Endothelial cell of umbilical vein (primary cell): ENCODE measurements around the gene FANCG. TPM values are rescaled to one million over a fixed set of nuclear protein-coding genes. Genes with fewer than 3 reads are reported as not detected.
A peak's percentile ranks its signal among the peaks of the same experiment; 100 is the strongest.

Source experiments
- BruUV-seq: library from RNA; stranded (reverse); fragments of 400-500 nt; replicated peaks from 2 replicates; lab custom pipeline; 2021; lab: Mats Ljungman, UMichigan
- CTCF ChIA-PET: fragments of 300-600, 350-600 bp; sonication (Branson Sonifier 250); formaldehyde crosslinking; loops from one replicate; lab custom pipeline; 2021; ENCODE audit warnings: antibody characterized with exemption, inconsistent platforms; lab: Charles Lee
- POLR2A ChIA-PET: fragments of 300-600, 350-600 bp; sonication (Branson Sonifier 250); formaldehyde crosslinking; loops from one replicate; lab custom pipeline; 2021; ENCODE audit warnings: antibody characterized with exemption, inconsistent platforms; lab: Charles Lee
- DNase-seq: peaks from one replicate; pipeline ENCODE4 v3.0.0-alpha.2; 2011; ENCODE audit warnings: low read depth, low spot score
- FAIRE-seq: peaks from 2 replicates; lab custom pipeline; 2011; peaks lifted over from hg19 to GRCh38; lab: Jason Lieb, UNC
- H2AFZ ChIP-seq: 2 replicates; pipeline ENCODE4 v1.6.0; 2012; ENCODE audit warnings: low read depth, low read length, control low read depth, inconsistent platforms
- H3K27ac ChIP-seq: 2 replicates; pipeline ENCODE4 v1.5.1; 2011; ENCODE audit warnings: low read depth, mild to moderate bottlenecking, control low read depth, low read length, moderate library complexity; ENCODE audit not compliant: insufficient read depth
- H3K27me3 ChIP-seq, 2 experiments: 2 replicates each; pipeline versions ENCODE4 v1.6.0 to v1.6.1; 2011; ENCODE audit warnings: low read length in 2 of 2, mixed read lengths in 1 of 2; ENCODE audit not compliant: control insufficient read depth in 2 of 2, insufficient read depth in 2 of 2
- H3K36me3 ChIP-seq, 2 experiments: 2 replicates in 1 of 2; 3 replicates in 1 of 2; pipeline ENCODE4 v1.5.1; 2011; ENCODE audit warnings: low read length in 2 of 2, mild to moderate bottlenecking in 1 of 2, moderate library complexity in 1 of 2; ENCODE audit not compliant: control insufficient read depth in 2 of 2, insufficient read depth in 2 of 2; ENCODE audit errors: extremely low read depth in 1 of 2
- H3K4me1 ChIP-seq: 3 replicates; pipeline ENCODE4 v1.5.1; 2011; ENCODE audit warnings: mild to moderate bottlenecking, low read length; ENCODE audit not compliant: control insufficient read depth, insufficient read depth; ENCODE audit errors: extremely low read depth
- H3K4me2 ChIP-seq: 2 replicates; pipeline ENCODE4 v1.6.1; 2011; ENCODE audit warnings: low read length, control low read depth, mixed read lengths; ENCODE audit not compliant: insufficient read depth
- H3K4me3 ChIP-seq, 3 experiments: fragments of 200-600 bp in 1 of 3; sonication (generic), shearing (Covaris generic) in 1 of 3; replicated peaks in 1 of 3; 2 replicates each; pipeline ENCODE4 v1.5.1; 2011 to 2016; ENCODE audit warnings: control low read depth in 3 of 3, low read length in 3 of 3, mild to moderate bottlenecking in 2 of 3, inconsistent platforms in 1 of 3, low read depth in 1 of 3, moderate library complexity in 1 of 3; ENCODE audit not compliant: insufficient read depth in 1 of 3
- H3K79me2 ChIP-seq: 2 replicates; pipeline ENCODE4 v1.6.0; 2012; ENCODE audit warnings: low read length, inconsistent platforms; ENCODE audit not compliant: control insufficient read depth, insufficient read depth
- H3K9ac ChIP-seq: replicated peaks from 2 replicates; pipeline ENCODE3; 2011; ENCODE audit warnings: low read length, control low read depth; ENCODE audit not compliant: insufficient read depth; ENCODE audit errors: extremely low read depth
- H3K9me1 ChIP-seq: replicated peaks from 3 replicates; pipeline ENCODE4 v1.6.0; 2011; ENCODE audit warnings: mild to moderate bottlenecking, low read length; ENCODE audit not compliant: control insufficient read depth, insufficient read depth; ENCODE audit errors: extremely low read depth
- H3K9me3 ChIP-seq: replicated peaks from 2 replicates; pipeline ENCODE4 v1.5.1; 2012; ENCODE audit warnings: low read length, inconsistent platforms; ENCODE audit not compliant: control insufficient read depth, insufficient read depth
- H4K20me1 ChIP-seq: replicated peaks from 2 replicates; pipeline ENCODE3; 2011; ENCODE audit warnings: mild to moderate bottlenecking, low read length; ENCODE audit not compliant: control insufficient read depth, insufficient read depth; ENCODE audit errors: extremely low read depth
- CTCF ChIP-seq, 2 donors: IDR thresholded peaks; 1 replicate in 1 of 2; 2 replicates in 1 of 2; pipeline ENCODE4 v1.5.1; 2011; ENCODE audit warnings: low read length in 2 of 2, mild to moderate bottlenecking in 2 of 2, moderate library complexity in 2 of 2, control low read depth in 1 of 2, inconsistent platforms in 1 of 2, low read depth in 1 of 2; ENCODE audit not compliant: insufficient read depth in 1 of 2; ENCODE audit errors: extremely low read depth in 1 of 2
- EZH2 ChIP-seq: IDR thresholded peaks from 2 replicates; pipeline ENCODE4 v1.6.1; 2012; ENCODE audit warnings: borderline replicate concordance, low read depth, mild to moderate bottlenecking, moderate library complexity, low read length, inconsistent platforms; ENCODE audit not compliant: severe bottlenecking
- FOS ChIP-seq: IDR thresholded peaks from 2 replicates; pipeline ENCODE4 v1.6.1; 2011; ENCODE audit warnings: mild to moderate bottlenecking, low read length, moderate library complexity, borderline replicate concordance; ENCODE audit not compliant: insufficient read depth
- JUN ChIP-seq: IDR thresholded peaks from 2 replicates; pipeline ENCODE4 v1.6.1; 2011; ENCODE audit warnings: borderline replicate concordance, low read depth; ENCODE audit not compliant: insufficient read length, insufficient read depth
- MAX ChIP-seq: IDR thresholded peaks from 2 replicates; pipeline ENCODE4 v1.6.1; 2011; ENCODE audit not compliant: insufficient read depth, insufficient read length
- MYC ChIP-seq: IDR thresholded peaks from one replicate; pipeline ENCODE4 v1.6.1; 2011; ENCODE audit warnings: mild to moderate bottlenecking, low read depth, low read length
- POLR2AphosphoS5 ChIP-seq: IDR thresholded peaks from 2 replicates; pipeline ENCODE4 v1.6.1; 2012; ENCODE audit warnings: low read depth, mild to moderate bottlenecking, control low read depth, low read length, moderate library complexity; ENCODE audit not compliant: insufficient read depth
- dilution Hi-C: fragments of 300-500 bp; cut with MboI; formaldehyde crosslinking; loops from one replicate; pipeline ENCODE4 v1.15.0; 2019; ENCODE audit warnings: low sequenced_read_pairs; ENCODE audit not compliant: extremely low pct_ligation_motif_present
- intact Hi-C: fragments of 100-400 bp; cut with micrococcal nuclease; formaldehyde crosslinking; loops from one replicate; pipeline ENCODE4 v1.10.0; 2022
- polyA plus RNA-seq, 4 experiments: library from polyadenylated mRNA; depleted of rRNA in 3 of 4; stranded (reverse) in 3 of 4; unstranded in 1 of 4; fragments of >200 nt; gene quantifications; 2 replicates each; pipeline versions ENCODE4 v1.2.1 to v1.2.3, GENCODE V29; 2011 to 2012; ENCODE audit warnings: missing spikeins in 1 of 4
- total RNA-seq: library from RNA; stranded (reverse); gene quantifications from 2 replicates; pipeline ENCODE4 v1.2.3, GENCODE V29; 2021

FANCG gene
- total and polyA plus RNA-seq, 2 donors (not counting 3 experiments of a cell fraction or from before 2014, with no cell fraction given): 31.6 to 58.0 TPM

GRCh38 chr9:35078066-35078465, 1.7 kb downstream of the FANCG start:
- DNase-seq: no peak
- Histone ChIP-seq H3K4me3 (no peak overlapping the region), H3K9ac (peak overlapping the region; percentile 74), H3K79me2 (peaks cover 23% of the 10 kb centered on the region), H3K9me1 (no peaks in the 10 kb centered on the region), H3K27me3 (no peaks in the 10 kb centered on the region), H3K36me3 (peaks cover 0 to 9% of the 10 kb centered on the region in 2 experiments), H4K20me1 (no peaks in the 10 kb centered on the region), H3K9me3 (no peaks in the 10 kb centered on the region), H3K4me2 (peak overlapping the region; percentile 57), H2AFZ (no peak overlapping the region), H3K27ac (no peak overlapping the region), H3K4me1 (peaks cover 17% of the 10 kb centered on the region)
- CTCF ChIA-PET: interaction anchor here (1.4 to 1.5 kb wide), 2 partner anchors 19 to 27 kb away, joined by 4 read pairs; partner anchors contain the start of gene PIGO
- no peak for FAIRE-seq
- POLR2A ChIA-PET: interaction anchor here (0.6 kb wide), 1 partner anchor 650 kb away, joined by 3 read pairs; no protein-coding TSS in a partner anchor
- intact Hi-C loops: no loop called here
- no TSS peak for BruUV-seq
- dilution Hi-C loops: no loop called here
- TF ChIP-seq MAX (no peak), FOS (no peak), CTCF (IDR thresholded peaks at IDR 0.05; ENCODE audit: extremely low read depth in 1 of 2, insufficient read depth in 1 of 2, low read depth in 1 of 2, low read length in 2 of 2) (no peak), JUN (no peak), POLR2AphosphoS5 (no peak), MYC (no peak), EZH2 (no peak)
